Sigmoid colon (tissue), 7 donors: ENCODE data around the gene TPP2. TPM values are rescaled to one million over a fixed set of nuclear protein-coding genes. Genes with fewer than 3 reads are reported as not detected.
A peak's percentile ranks its signal among the peaks of the same experiment; 100 is the strongest.

Source experiments
- DNase-seq: peaks from one replicate; pipeline ENCODE4 v3.0.0-alpha.2; 2019
- H3K27ac ChIP-seq, 4 donors: fragments of 200-600 bp; sonication (generic); one replicate each; pipeline ENCODE4 v1.5.1; 2016 to 2019; ENCODE audit warnings: mild to moderate bottlenecking in 1 of 4
- H3K27me3 ChIP-seq, 3 donors: fragments of 200-600 bp; sonication (generic); one replicate each; pipeline ENCODE4 v1.5.1; 2019; ENCODE audit warnings: mild to moderate bottlenecking in 1 of 3
- H3K36me3 ChIP-seq, 4 donors: fragments of 200-600 bp; sonication (generic); one replicate each; pipeline ENCODE4 v1.5.1; 2016 to 2019
- H3K4me1 ChIP-seq, 4 donors: fragments of 200-600 bp; sonication (generic); one replicate each; pipeline ENCODE4 v1.5.1; 2017 to 2019
- H3K4me3 ChIP-seq, 4 donors: fragments of 200-600 bp; sonication (generic); one replicate each; pipeline ENCODE4 v1.5.1; 2017 to 2019; ENCODE audit warnings: mild to moderate bottlenecking in 2 of 4, moderate library complexity in 1 of 4
- H3K9me3 ChIP-seq, 4 donors: fragments of 200-600 bp in 3 of 4; sonication (generic) in 3 of 4; one replicate each; pipeline versions ENCODE4 v1.5.1 to v1.6.1; 2013 to 2019
- CTCF ChIP-seq, 4 experiments: fragments of 450-650 bp in 3 of 4; fragments of 200-600 bp in 1 of 4; IDR thresholded peaks; one replicate each; pipeline ENCODE4 v1.5.1; 2016 to 2019; ENCODE audit warnings: antibody characterized with exemption in 4 of 4, mild to moderate bottlenecking in 3 of 4, moderate library complexity in 2 of 4
- EP300 ChIP-seq, 4 donors: sonication (generic); formaldehyde crosslinking; IDR thresholded peaks; one replicate each; pipeline ENCODE4 v1.6.1; 2017; ENCODE audit warnings: antibody characterized with exemption in 4 of 4
- POLR2A ChIP-seq, 2 donors: fragments of 450-650 bp; IDR thresholded peaks; one replicate each; pipeline ENCODE4 v1.6.1; 2016; ENCODE audit warnings: antibody characterized with exemption in 2 of 2, mild to moderate bottlenecking in 2 of 2, moderate library complexity in 2 of 2
- POLR2AphosphoS5 ChIP-seq, 4 donors: sonication (generic); formaldehyde crosslinking; IDR thresholded peaks; one replicate each; pipeline ENCODE4 v1.6.1; 2017; ENCODE audit warnings: antibody characterized with exemption in 4 of 4
- WGBS, 2 donors: extraction: QIAGEN DNeasy Blood & Tissue Kit; methylation state at CpG; one replicate each; pipeline ENCODE4 v1.1.7; 2013; 5-methylcytosine and 5-hydroxymethylcytosine counted together
- intact Hi-C: fragments of 100-400 bp; cut with DNase I; formaldehyde crosslinking; loops from one replicate; pipeline ENCODE4 v1.15.1; 2023
- polyA plus RNA-seq, 3 donors: library from polyadenylated mRNA; stranded (reverse); fragments of 200-250 nt; gene quantifications; one replicate each; pipeline ENCODE4 v1.2.3, GENCODE V29; 2013
- total RNA-seq, 4 donors: library from RNA; depleted of rRNA; stranded (reverse); fragments of >200 nt; gene quantifications; one replicate each; pipeline ENCODE4 v1.1.0, GENCODE V29; 2016
- donor health status: healthy with polysubstance abuse.
- donor health status: Bipolar disorder and iron deficiency.
- donor health status: healthy.

TPP2 gene
- total and polyA plus RNA-seq, 7 donors, result 11.4 to 54.2 (median 33.0) TPM

GRCh38 chr13:102628559-102628958, 31.8 kb downstream of the TPP2 start:
- TF ChIP-seq POLR2A (IDR thresholded peaks at IDR 0.05) (no peak), POLR2AphosphoS5 (IDR thresholded peaks at IDR 0.05) (no peak), CTCF (IDR thresholded peaks at IDR 0.05) (no peak)
- WGBS, 2 donors, result 78 to 87% methylated on average over 4 of the region's 4 CpGs
- no peaks in the 10 kb centered on the region for H3K4me1 ChIP-seq
- intact Hi-C loops, result no loop called here
- no peak overlapping the region for H3K27ac ChIP-seq
- no peak for DNase-seq
- no peak overlapping the region for H3K4me3 ChIP-seq
- peaks cover 10 to 92% (median 24%) of the 10 kb centered on the region in 4 donors for H3K36me3 ChIP-seq
- no peaks in the 10 kb centered on the region for H3K27me3 ChIP-seq
- no peaks in the 10 kb centered on the region for H3K9me3 ChIP-seq

DNA sequence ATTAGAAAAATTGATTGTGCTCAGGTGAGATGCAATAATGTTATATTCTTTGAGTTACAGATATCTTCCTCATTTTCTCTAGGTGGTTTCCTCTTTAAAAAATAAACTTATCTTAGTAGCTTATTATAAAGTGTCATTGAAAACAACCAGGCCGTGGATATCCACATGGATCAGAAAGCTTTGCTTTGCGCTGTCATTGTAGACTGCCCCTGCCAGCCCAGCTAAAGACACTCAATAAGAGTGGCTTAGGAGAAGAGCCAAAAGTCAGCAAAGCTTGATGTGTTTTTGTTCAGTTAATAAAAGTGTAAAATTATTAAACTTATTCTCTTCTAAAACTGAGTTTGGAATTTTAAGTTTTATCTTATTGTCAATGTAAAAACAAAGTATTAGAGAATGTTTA, 34.4 kb downstream of the TPP2 start:
- Histone ChIP-seq H3K36me3 (peaks cover 17 to 100% (median 40%) of the 10 kb centered on the region in 4 donors), H3K4me3 (no peak overlapping the region), H3K9me3 (no peaks in the 10 kb centered on the region), H3K27me3 (no peaks in the 10 kb centered on the region), H3K27ac (no peak overlapping the region), H3K4me1 (no peaks in the 10 kb centered on the region)
- intact Hi-C loops, result no loop called here
- DNase-seq, result no peak
- TF ChIP-seq POLR2AphosphoS5 (IDR thresholded peaks at IDR 0.05) (no peak), CTCF (IDR thresholded peaks at IDR 0.05) (no peak), EP300 (IDR thresholded peaks at IDR 0.05) (no peak), POLR2A (IDR thresholded peaks at IDR 0.05) (no peak)
- WGBS, 2 donors, result 95 to 96% methylated on average over 2 of the region's 2 CpGs

GRCh38 chr13:102638741-102639140, 42.0 kb downstream of the TPP2 start:
- Histone ChIP-seq H3K4me3 (no peak overlapping the region), H3K36me3 (peaks cover 14 to 94% (median 37%) of the 10 kb centered on the region in 4 donors), H3K4me1 (peaks cover 0 to 5% (median 0%) of the 10 kb centered on the region in 4 donors), H3K9me3 (no peaks in the 10 kb centered on the region), H3K27me3 (no peaks in the 10 kb centered on the region), H3K27ac (no peak overlapping the region)
- intact Hi-C loops, result no loop called here
- WGBS, 2 donors, result 88 to 93% methylated on average over 3 of the region's 3 CpGs
- no peak for TF ChIP-seq POLR2A (IDR thresholded peaks at IDR 0.05)
- peak in 1 of 4 donors; percentile 13 for TF ChIP-seq POLR2AphosphoS5 (IDR thresholded peaks at IDR 0.05)
- no peak for TF ChIP-seq EP300 (IDR thresholded peaks at IDR 0.05)
- DNase-seq, result no peak

DNA sequence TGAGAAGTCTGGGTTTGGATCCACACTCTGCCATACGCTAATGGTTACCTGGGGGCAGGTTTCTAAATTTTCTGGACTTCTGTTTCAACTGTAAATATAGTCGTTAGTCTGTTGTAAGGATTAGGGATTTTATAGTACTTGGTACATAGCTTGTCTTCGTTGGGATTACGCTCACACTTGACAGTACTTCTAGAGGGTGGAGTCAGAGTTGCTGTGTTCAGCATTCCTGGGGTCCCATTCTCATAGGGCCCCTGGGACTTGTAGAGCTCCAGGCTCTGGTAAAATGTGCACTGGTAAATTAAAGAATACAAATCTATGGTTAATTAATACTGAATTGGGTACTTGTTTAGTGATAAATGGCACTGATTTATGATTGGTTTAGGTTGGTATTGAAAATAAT, 45.2 kb downstream of the TPP2 start:
- H3K4me3 ChIP-seq, result no peak overlapping the region
- DNase-seq, result no peak
- no peak overlapping the region for H3K27ac ChIP-seq
- intact Hi-C loops, result no loop called here
- 39 to 72% methylated on average over 4 of the region's 4 CpGs for WGBS, 2 donors
- TF ChIP-seq POLR2A (IDR thresholded peaks at IDR 0.05), result no peak
- TF ChIP-seq CTCF (IDR thresholded peaks at IDR 0.05), result no peak
- no peak for TF ChIP-seq POLR2AphosphoS5 (IDR thresholded peaks at IDR 0.05)
- no peak for TF ChIP-seq EP300 (IDR thresholded peaks at IDR 0.05)
- H3K4me1 ChIP-seq, result peaks cover 0 to 5% (median 0%) of the 10 kb centered on the region in 4 donors
- no peaks in the 10 kb centered on the region for H3K9me3 ChIP-seq
- H3K36me3 ChIP-seq, result peaks cover 12 to 94% (median 25%) of the 10 kb centered on the region in 4 donors
- no peaks in the 10 kb centered on the region for H3K27me3 ChIP-seq

GRCh38 chr13:102642475-102642874, 45.7 kb downstream of the TPP2 start:
- TF ChIP-seq POLR2AphosphoS5 (IDR thresholded peaks at IDR 0.05), result no peak
- no peak for TF ChIP-seq POLR2A (IDR thresholded peaks at IDR 0.05)
- TF ChIP-seq CTCF (IDR thresholded peaks at IDR 0.05), result no peak
- TF ChIP-seq EP300 (IDR thresholded peaks at IDR 0.05), result no peak
- DNase-seq, result peak; percentile 77
- H3K4me1 ChIP-seq, result peaks cover 0 to 5% (median 0%) of the 10 kb centered on the region in 4 donors
- H3K4me3 ChIP-seq, result no peak overlapping the region
- WGBS, 2 donors, result 27 to 72% methylated on average over 6 of the region's 6 CpGs
- H3K9me3 ChIP-seq, result no peaks in the 10 kb centered on the region
- peaks cover 12 to 94% (median 24%) of the 10 kb centered on the region in 4 donors for H3K36me3 ChIP-seq
- no peaks in the 10 kb centered on the region for H3K27me3 ChIP-seq
- no peak overlapping the region for H3K27ac ChIP-seq
- intact Hi-C loops, result no loop called here
